Stimulated activated CD8-positive, alpha-beta memory T cell treated with anti-CD3 and anti-CD28 coated beads, Interleukin-7, amount 100 ng/mL, for 24 hours (primary cell): Measurements from ENCODE around the gene IQCH.
"Not testable (repeated sequence)": the region's sequence is repeated elsewhere in the genome, so short reads cannot be mapped to it uniquely, and the experiment has no call there.

Experiments
- DNase-seq: peaks from one replicate; pipeline ENCODE4 v3.0.0-alpha.2; 2020; ENCODE audit warnings: low read depth

Gene IQCH

GRCh38 chr15:67359431-67360079, 105.0 kb downstream of the IQCH start:
- DNase-seq: no peak

GRCh38 chr15:67361100-67361499, 106.5 kb downstream of the IQCH start:
- DNase-seq: no peak

GRCh38 chr15:67363712-67364111, 109.1 kb downstream of the IQCH start:
- DNase-seq: not testable (repeated sequence)

- DNase-seq: no peak
Measured at GRCh38 chr15:67365994-67366393, 111.4 kb downstream of the IQCH start.

GRCh38 chr15:67366904-67367303, 112.3 kb downstream of the IQCH start:
- DNase-seq: no peak

GRCh38 chr15:67369359-67369998, 114.9 kb downstream of the IQCH start:
- DNase-seq: no peak

DNA sequence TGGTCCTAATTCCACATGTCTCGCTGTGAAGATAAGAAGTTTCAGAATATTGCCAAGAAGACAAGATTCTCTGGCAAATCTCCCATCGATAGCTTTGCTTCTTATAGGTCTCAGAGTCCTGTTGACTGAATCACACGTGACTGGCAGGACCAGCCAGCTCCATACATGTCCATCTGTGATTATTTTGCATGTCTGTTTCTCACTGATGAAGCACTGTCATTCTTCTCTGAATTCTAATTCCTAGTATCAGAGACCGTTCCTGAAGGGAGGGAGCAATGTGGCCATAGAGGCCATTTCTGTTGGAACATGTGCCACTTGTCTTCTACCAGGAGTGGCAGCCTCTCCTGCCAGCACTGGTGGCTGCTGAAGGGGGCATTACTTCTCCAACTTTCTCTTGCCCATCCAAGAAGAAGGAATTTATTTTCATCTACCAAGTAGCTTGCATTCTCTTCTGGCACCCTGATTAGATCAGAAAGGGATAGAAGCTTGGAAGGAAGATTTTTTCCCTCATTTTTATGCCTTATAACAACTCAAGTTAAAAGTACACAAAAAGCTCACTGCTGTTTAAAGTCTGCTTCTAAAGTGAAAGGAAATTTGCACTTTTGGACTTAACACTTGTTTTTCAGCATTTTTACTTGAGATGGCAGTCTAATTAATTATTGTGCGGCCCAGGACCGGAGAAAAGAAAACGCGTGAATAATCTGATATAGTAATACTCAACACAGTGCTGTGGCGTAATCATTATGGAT, 115.8 kb downstream of the IQCH start:
- DNase-seq: no peak

- DNase-seq: no peak
Measured at GRCh38 chr15:67372543-67372942, 118.0 kb downstream of the IQCH start.

DNA sequence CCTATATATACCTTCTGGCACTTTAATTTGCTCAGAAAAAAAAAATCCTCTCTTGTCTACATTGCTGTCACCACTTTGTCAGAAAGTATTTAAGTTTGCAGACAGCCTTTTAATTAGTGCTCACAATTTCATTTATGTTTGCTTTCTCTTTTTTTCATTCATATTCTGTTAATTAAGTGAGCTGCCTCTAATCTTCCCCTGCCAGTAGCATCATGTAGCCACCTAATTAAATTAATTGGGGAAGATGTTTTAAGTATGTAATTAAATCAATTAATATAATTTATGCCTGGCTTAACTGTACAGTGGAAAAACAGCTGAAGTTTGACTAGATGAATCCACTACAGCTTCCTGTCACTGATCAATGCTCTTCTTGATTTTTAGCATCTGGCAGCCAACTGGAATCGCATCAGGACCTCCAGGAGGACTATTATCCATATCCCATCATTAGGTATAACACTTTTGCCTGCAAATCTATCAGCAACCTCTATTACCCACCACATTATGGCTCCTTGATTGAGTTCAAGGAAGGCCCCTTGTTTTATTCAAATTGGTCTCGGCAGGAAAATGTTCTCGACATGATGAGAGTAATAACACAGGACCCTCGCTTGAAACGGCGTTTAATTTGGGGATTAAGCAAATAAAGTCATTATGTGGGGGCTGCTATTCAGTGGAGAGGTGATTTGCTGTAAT, 118.5 kb downstream of the IQCH start:
- no peak for DNase-seq

DNA sequence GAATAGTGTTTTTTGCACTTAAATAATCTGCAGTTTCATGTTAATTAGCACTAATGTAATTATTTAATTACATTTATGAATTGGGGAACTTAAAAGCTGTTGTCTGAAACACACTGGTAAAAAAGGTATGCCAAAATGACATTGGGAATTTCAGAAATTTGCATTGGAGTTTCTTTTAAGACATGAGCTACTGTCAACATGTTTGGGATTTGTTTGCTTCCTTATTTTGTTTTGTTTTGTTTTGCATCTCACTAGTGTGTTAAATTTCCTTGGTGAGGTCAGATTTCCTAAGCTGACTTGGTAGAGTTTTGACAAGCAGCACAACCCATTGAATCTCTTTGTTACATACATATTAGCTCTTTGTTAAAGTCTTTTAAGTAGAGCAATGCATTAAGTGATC, 119.4 kb downstream of the IQCH start:
- no peak for DNase-seq

GRCh38 chr15:67379530-67379929, 124.9 kb downstream of the IQCH start:
- DNase-seq: no peak

DNA sequence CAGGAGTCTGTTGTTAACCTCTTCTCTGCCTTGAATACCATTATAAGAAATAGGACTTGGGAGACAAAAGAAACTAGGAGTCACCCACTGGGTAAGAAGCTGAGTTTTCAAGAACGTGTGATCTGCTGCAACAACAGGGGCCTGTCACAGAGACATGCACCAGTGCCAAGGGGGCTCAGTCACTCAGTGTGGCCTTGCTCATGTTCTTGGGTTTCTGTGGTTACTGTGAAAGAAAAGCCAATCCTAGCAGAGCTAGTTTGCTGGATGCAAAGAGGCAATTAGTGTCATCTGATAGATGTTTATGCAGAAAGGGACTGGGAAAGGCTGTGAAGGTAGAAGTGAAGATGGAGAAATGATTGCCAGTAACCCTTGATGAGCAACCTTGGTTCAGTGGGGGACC, 126.3 kb downstream of the IQCH start:
- DNase-seq: no peak

DNA sequence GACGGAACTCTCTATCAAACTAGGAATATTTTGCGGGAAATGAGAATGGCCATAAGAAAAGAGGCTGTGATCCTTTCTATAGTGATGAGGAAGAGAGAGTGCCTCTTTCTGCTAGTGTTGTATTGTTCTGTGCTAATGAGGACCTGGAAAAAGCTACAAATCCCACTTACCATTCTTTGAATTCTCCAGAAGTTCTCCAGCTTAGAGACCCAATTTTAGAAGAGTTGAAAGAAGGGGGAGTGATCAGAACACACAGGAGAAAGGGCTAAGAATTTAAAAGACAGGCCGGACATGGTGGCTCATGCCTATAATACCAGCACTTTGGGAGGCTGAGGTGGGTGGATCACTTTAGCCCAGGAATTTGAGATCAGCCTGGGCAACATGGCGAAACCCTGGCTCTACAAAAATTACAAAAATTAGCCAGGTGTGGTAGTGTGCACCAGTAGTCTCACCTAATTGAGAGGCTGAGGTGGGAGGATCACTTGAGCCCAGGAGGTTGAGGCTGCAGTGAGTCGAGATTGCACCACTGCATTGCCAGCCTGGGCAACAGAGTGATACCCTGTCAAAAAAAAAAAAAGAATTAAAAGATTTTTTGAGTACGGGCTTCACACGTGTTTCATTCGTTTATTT, 126.9 kb downstream of the IQCH start:
- no peak for DNase-seq

- no peak for DNase-seq
Measured at GRCh38 chr15:67382723-67383122, 128.1 kb downstream of the IQCH start.

DNA sequence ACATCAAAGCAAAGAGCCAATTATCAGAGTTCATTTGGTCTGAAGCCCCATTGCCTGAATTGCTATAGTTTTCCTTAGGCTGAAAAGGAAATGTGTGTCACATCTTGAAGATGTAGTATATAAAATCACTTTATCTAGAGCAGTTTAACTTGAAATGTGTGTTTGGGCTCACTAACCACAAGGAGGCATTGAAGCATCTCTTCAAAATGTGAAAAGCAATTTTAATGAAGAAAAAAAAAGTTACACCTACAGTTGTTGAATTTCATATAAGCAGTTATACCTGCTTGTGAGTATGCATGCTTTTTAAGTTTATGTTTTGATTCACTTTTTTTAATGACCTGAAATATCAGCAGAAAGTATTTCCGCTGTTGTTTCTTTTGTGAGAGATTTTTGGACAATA, 129.3 kb downstream of the IQCH start:
- DNase-seq: no peak

- no peak for DNase-seq
Measured at GRCh38 chr15:67384761-67385160, 130.2 kb downstream of the IQCH start.

DNA sequence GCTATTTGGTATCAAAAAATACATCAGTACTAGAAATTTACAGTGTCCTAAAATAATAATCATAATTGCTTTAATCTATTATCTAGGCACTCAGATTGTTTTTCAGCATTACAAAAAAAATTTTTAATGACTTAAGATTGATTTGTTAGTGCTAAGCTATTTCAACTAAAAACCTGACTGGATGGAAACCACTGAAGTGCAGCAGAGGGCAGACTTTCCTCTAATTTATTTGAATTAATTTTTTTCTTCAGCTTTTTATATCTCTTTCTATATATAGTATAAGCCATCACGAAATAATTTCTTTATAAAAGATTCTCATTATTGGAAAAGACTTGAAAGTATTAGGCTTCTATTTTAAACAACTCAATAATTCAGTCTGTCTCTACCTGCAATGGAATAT, 131.4 kb downstream of the IQCH start:
- no peak for DNase-seq

- no peak for DNase-seq
Measured at GRCh38 chr15:67386947-67387346, 132.4 kb downstream of the IQCH start.

GRCh38 chr15:67389975-67390374, 135.4 kb downstream of the IQCH start:
- no peak for DNase-seq

GRCh38 chr15:67394873-67395639, 140.5 kb downstream of the IQCH start:
- no peak for DNase-seq

DNA sequence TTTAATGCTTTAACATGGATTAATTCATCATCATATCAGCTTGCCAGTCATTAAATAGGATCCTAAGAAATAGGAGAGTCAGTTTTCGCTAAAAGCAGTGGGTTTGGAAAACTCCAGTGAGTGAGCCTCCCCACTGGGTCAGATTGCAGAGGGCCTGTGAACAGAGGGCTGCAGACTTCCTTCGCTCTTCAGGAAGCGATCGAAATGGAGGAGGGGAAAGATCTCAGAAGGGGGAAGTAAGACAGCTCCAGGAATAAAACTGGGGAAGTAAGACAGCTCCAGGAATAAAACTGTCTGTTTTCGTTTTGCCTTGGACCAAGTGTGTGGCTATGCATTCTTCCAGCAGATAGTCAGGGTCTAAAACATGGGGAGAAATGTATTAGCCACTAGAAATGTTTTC, 141.5 kb downstream of the IQCH start:
- no peak for DNase-seq

DNA sequence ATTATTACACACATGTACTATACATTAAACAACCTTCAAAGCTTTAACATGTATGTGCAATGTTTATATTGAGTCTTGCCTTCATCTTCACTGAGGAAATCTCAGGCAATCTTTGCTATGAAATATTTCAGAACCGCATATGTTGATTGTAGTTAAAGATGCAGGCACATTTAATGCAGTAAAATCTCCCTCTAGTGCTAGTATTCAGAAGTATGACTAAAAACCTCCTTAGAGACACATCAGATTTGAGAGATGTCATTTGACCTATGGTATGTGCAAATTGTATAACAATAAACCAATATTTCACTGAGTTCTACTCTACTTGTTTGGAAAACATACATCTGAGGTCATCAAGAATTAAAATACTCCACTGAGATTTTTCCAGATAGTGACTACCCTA, 142.6 kb downstream of the IQCH start:
- DNase-seq: no peak
